ENCODE results near the gene MRPL21.

MRPL21 gene

DNA sequence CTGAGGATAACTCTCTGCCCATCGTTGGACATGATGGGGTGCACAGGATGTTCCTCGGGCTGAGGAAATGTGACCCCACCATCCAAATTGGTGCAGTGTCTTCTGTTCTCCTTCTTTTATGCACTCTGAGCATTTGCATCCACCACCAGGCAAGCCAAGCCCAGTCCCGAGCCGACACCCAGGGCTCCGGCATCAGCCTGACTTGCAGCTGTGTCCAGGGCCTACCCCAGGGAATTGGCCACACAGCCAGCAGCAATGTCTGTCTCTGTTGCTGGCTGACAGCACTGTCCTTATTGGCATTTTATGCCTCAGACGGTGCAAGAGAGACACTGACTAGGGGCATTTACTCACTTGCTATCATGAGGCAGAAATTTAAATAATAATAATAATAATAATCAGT is 36.6 kb downstream of the MRPL21 start:
- Histone ChIP-seq H3K79me2 (ENCODE audit: control insufficient read depth, low read length) (no peaks in the 10 kb centered on the region), H4K20me1 (ENCODE audit: control insufficient read depth, insufficient read depth, low read depth, low read length) (no peaks in the 10 kb centered on the region), H3K9me3 (ENCODE audit: control insufficient read depth, insufficient read depth, low read length) (peaks cover 4% of the 10 kb centered on the region; the same call in 1 of the 2 replicates), H3K36me3 (ENCODE audit: control insufficient read depth, low read length) (no peaks in the 10 kb centered on the region), H3F3A (ENCODE audit: control insufficient read depth, insufficient read depth) (no peaks in the 10 kb centered on the region), H3K4me2 (ENCODE audit: low read length) (no peak overlapping the region), H3K27me3 (ENCODE audit: control insufficient read depth, low read length) (peaks cover 1% of the 10 kb centered on the region; the same call in 1 of the 2 replicates), H3K9me2 (replicated peaks; ENCODE audit: control insufficient read depth, low read length) (no peaks in the 10 kb centered on the region), H3K27ac (ENCODE audit: low read depth, low read length) (no peak overlapping the region), H3K4me1 (ENCODE audit: control insufficient read depth, low read length) (no peaks in the 10 kb centered on the region), H3K4me3 (ENCODE audit: low read length) (no peak overlapping the region)
- TF ChIP-seq, protein P1, sequence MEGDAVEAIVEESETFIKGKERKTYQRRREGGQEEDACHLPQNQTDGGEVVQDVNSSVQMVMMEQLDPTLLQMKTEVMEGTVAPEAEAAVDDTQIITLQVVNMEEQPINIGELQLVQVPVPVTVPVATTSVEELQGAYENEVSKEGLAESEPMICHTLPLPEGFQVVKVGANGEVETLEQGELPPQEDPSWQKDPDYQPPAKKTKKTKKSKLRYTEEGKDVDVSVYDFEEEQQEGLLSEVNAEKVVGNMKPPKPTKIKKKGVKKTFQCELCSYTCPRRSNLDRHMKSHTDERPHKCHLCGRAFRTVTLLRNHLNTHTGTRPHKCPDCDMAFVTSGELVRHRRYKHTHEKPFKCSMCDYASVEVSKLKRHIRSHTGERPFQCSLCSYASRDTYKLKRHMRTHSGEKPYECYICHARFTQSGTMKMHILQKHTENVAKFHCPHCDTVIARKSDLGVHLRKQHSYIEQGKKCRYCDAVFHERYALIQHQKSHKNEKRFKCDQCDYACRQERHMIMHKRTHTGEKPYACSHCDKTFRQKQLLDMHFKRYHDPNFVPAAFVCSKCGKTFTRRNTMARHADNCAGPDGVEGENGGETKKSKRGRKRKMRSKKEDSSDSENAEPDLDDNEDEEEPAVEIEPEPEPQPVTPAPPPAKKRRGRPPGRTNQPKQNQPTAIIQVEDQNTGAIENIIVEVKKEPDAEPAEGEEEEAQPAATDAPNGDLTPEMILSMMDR (IDR thresholded peaks at IDR 0.05; ENCODE audit: low read depth, low read length, poor library complexity, severe bottlenecking), result no peak
- TF ChIP-seq EZH2phosphoT487 (IDR thresholded peaks at IDR 0.05; ENCODE audit: borderline replicate concordance, low read length), result no peak

DNA sequence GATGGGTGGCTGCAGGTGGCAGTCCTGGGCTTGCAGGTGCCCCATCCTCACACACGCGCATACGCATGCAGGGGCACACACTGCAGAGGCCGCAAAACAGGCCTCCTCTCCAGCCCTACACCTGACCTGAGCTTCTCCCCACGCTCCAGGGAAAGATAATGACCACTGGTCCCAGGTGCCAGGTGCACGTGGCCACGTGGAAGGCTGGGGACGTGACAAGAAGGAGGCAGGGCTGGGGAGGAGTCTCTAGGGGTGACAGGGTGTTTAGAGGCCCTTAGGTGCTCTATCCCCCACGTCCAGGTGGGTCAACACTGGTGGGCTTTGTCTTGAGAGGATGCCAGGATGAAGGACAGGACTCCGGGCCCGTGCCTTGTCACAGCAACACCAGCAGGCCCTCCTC is 38.4 kb downstream of the MRPL21 start:
- H3F3A ChIP-seq (ENCODE audit: control insufficient read depth, insufficient read depth), result no peaks in the 10 kb centered on the region

GRCh38 chr11:68863553-68864265 is 39.9 kb downstream of the MRPL21 start:
- no peaks in the 10 kb centered on the region for H3K9me2 ChIP-seq (replicated peaks; ENCODE audit: control insufficient read depth, low read length)
- no peaks in the 10 kb centered on the region for H3F3A ChIP-seq (ENCODE audit: control insufficient read depth, insufficient read depth)
- no peaks in the 10 kb centered on the region for H3K36me3 ChIP-seq (ENCODE audit: control insufficient read depth, low read length)
- no peaks in the 10 kb centered on the region for H4K20me1 ChIP-seq (ENCODE audit: control insufficient read depth, insufficient read depth, low read depth, low read length)
- no peak overlapping the region for H3K27ac ChIP-seq (ENCODE audit: low read depth, low read length)
- H3K27me3 ChIP-seq (ENCODE audit: control insufficient read depth, low read length), result no peaks in the 10 kb centered on the region
- H3K79me2 ChIP-seq (ENCODE audit: control insufficient read depth, low read length), result no peaks in the 10 kb centered on the region
- H3K9me3 ChIP-seq (ENCODE audit: control insufficient read depth, insufficient read depth, low read length), result peaks cover 4% of the 10 kb centered on the region; the same call in 1 of the 2 replicates
- no peaks in the 10 kb centered on the region for H3K4me1 ChIP-seq (ENCODE audit: control insufficient read depth, low read length)
- H3K4me2 ChIP-seq (ENCODE audit: low read length), result no peak overlapping the region
- H3K4me3 ChIP-seq (ENCODE audit: low read length), result no peak overlapping the region
- no peak for TF ChIP-seq EZH2phosphoT487 (IDR thresholded peaks at IDR 0.05; ENCODE audit: borderline replicate concordance, low read length)
- TF ChIP-seq, protein P1 (IDR thresholded peaks at IDR 0.05; ENCODE audit: low read depth, low read length, poor library complexity, severe bottlenecking), result no peak

More for the DNA sequence above, 38.4 kb downstream of the MRPL21 start:
- no peak overlapping the region for H3K4me3 ChIP-seq (ENCODE audit: low read length)
- H3K9me3 ChIP-seq (ENCODE audit: control insufficient read depth, insufficient read depth, low read length), result peaks cover 4% of the 10 kb centered on the region; the same call in 1 of the 2 replicates
- TF ChIP-seq, protein P1 (IDR thresholded peaks at IDR 0.05; ENCODE audit: low read depth, low read length, poor library complexity, severe bottlenecking), result no peak
- TF ChIP-seq EZH2phosphoT487 (IDR thresholded peaks at IDR 0.05; ENCODE audit: borderline replicate concordance, low read length), result no peak
- H3K27me3 ChIP-seq (ENCODE audit: control insufficient read depth, low read length), result no peaks in the 10 kb centered on the region
- H3K27ac ChIP-seq (ENCODE audit: low read depth, low read length), result no peak overlapping the region
- no peaks in the 10 kb centered on the region for H4K20me1 ChIP-seq (ENCODE audit: control insufficient read depth, insufficient read depth, low read depth, low read length)
- no peak overlapping the region for H3K4me2 ChIP-seq (ENCODE audit: low read length)
- H3K4me1 ChIP-seq (ENCODE audit: control insufficient read depth, low read length), result no peaks in the 10 kb centered on the region
- no peaks in the 10 kb centered on the region for H3K9me2 ChIP-seq (replicated peaks; ENCODE audit: control insufficient read depth, low read length)
- no peaks in the 10 kb centered on the region for H3K79me2 ChIP-seq (ENCODE audit: control insufficient read depth, low read length)
- no peaks in the 10 kb centered on the region for H3K36me3 ChIP-seq (ENCODE audit: control insufficient read depth, low read length)

All from DOHH2 (cell line).